ENCODE results near the gene CELF3. TPM values are rescaled to one million over a fixed set of nuclear protein-coding genes. Genes with fewer than 3 reads are reported as not detected.

The CELF3 gene
- total RNA-seq, 2 experiments from 2014 or later: not detected

DNA sequence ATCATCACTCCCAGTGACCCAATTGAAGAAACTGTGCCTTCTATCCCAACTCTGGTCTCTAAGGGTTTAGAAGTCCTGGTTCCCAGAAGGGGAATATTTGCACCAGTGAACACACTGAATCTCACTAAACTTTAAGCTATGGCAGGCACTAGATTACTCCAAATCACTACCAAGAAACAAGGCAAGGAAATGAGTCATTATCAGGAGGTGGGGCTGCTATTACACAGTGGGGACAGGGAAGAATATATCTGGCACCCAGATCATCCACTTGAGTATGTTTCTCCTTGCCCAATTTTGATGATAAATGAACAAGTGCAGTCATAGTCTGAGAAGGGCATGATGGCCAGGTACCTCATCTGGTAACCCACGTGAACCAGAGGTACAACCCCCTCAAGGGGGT lies 39.7 kb upstream of the CELF3 start:
- no peaks in the 10 kb centered on the region for H3K4me1 Mint-ChIP-seq (ENCODE audit: low read depth)
- Histone ChIP-seq H3K36me3 (ENCODE audit: insufficient read depth, low read length) (peaks cover 46% of the 10 kb centered on the region), H3K27me3 (ENCODE audit: control insufficient read depth in 1 of 2, insufficient read depth in 2 of 2, low read length in 2 of 2) (no peaks in the 10 kb centered on the region), H3K9me3 (ENCODE audit: control insufficient read depth in 1 of 2, insufficient read depth in 1 of 2, low read length in 2 of 2) (no peaks in the 10 kb centered on the region), H3K27ac (ENCODE audit: low read depth in 1 of 2, low read length in 2 of 2) (no peak overlapping the region), H3K4me3 (ENCODE audit: low read length) (no peak overlapping the region), H3K4me1 (ENCODE audit: insufficient read depth, low read length) (no peaks in the 10 kb centered on the region)
- H3K27ac Mint-ChIP-seq: no peak overlapping the region
- TF ChIP-seq CTCF (IDR thresholded peaks at IDR 0.05): no peak
- no peaks in the 10 kb centered on the region for H3K9me3 Mint-ChIP-seq
- no peak for DNase-seq
- CTCF ChIA-PET: no interaction called here
- H3K4me3 Mint-ChIP-seq: no peak overlapping the region
- POLR2A ChIA-PET: no interaction called here
- H3K36me3 Mint-ChIP-seq (ENCODE audit: low read depth): peaks cover 37% of the 10 kb centered on the region
- no peak for ATAC-seq (ENCODE audit: poor library complexity)
- H3K27me3 Mint-ChIP-seq: peaks cover 5% of the 10 kb centered on the region
- intact Hi-C loops (cut with DNase I, micrococcal nuclease): no loop called here

- CTCF ChIA-PET: no interaction called here
- Mint-ChIP-seq H3K4me3 (no peak overlapping the region), H3K27ac (no peak overlapping the region), H3K9me3 (no peaks in the 10 kb centered on the region), H3K4me1 (ENCODE audit: low read depth) (no peaks in the 10 kb centered on the region), H3K36me3 (ENCODE audit: low read depth) (no peaks in the 10 kb centered on the region), H3K27me3 (peaks cover 5% of the 10 kb centered on the region)
- TF ChIP-seq CTCF (IDR thresholded peaks at IDR 0.05): no peak
- intact Hi-C loops (cut with DNase I, micrococcal nuclease): no loop called here
- POLR2A ChIA-PET: interaction anchor here (0.6 kb wide), 1 partner anchor 324 kb away, joined by 3 read pairs; no protein-coding TSS in a partner anchor
- ATAC-seq (ENCODE audit: poor library complexity): no peak
- Histone ChIP-seq H3K36me3 (ENCODE audit: insufficient read depth, low read length) (no peaks in the 10 kb centered on the region), H3K27me3 (ENCODE audit: control insufficient read depth in 1 of 2, insufficient read depth in 2 of 2, low read length in 2 of 2) (no peaks in the 10 kb centered on the region), H3K9me3 (ENCODE audit: control insufficient read depth in 1 of 2, insufficient read depth in 1 of 2, low read length in 2 of 2) (peaks cover 10 to 15% of the 10 kb centered on the region in 2 experiments), H3K4me3 (ENCODE audit: low read length) (no peak overlapping the region), H3K27ac (ENCODE audit: low read depth in 1 of 2, low read length in 2 of 2) (no peak overlapping the region), H3K4me1 (ENCODE audit: insufficient read depth, low read length) (no peaks in the 10 kb centered on the region)
- DNase-seq: no peak
Measured at GRCh38 chr1:151741516-151741915, 24.9 kb upstream of the CELF3 start.

DNA sequence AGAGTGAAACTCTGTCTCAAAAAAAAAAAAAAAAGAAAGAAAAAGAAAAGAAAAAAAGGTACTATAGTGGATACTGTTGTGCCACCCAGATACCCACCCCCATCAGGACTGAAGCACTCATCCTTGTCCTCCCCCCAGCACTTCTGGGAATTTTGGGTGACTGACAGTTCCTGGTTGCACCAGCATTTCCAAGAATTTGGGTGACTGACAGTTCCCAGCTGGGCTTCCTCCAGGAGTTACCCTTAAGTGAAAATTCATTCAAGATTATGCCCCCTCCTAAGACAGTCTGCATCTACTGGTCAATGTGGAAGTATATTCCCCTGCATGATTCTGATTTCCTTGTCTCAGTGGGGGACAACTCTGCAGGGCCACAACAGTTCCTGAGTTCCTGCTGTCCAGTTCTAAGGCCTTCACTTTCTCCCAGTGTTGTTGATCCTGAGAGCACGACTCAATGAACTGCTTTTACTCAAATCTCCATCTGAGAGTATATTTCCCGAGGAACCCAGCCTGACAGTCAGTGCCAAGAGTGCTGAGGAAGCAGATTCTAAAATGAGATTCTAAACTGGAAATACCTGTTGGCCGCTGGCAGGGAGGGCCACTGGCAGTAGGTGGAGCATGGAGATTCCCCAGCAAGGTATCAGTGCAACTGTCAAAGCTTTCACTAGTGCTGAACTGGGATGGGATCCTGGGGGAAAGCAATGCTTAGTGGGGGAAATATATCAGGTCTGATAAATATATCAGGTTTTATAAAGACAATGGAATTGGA lies 23.2 kb upstream of the CELF3 start:
- no peaks in the 10 kb centered on the region for H3K36me3 ChIP-seq (ENCODE audit: insufficient read depth, low read length)
- no peak overlapping the region for H3K27ac Mint-ChIP-seq
- POLR2A ChIA-PET: no interaction called here
- H3K36me3 Mint-ChIP-seq (ENCODE audit: low read depth): no peaks in the 10 kb centered on the region
- no peaks in the 10 kb centered on the region for H3K27me3 ChIP-seq (ENCODE audit: control insufficient read depth in 1 of 2, insufficient read depth in 2 of 2, low read length in 2 of 2)
- DNase-seq (no peak), ATAC-seq (ENCODE audit: poor library complexity) (no peak)
- H3K4me1 ChIP-seq (ENCODE audit: insufficient read depth, low read length): no peaks in the 10 kb centered on the region
- H3K27me3 Mint-ChIP-seq: peaks cover 4% of the 10 kb centered on the region
- H3K4me3 Mint-ChIP-seq: no peak overlapping the region
- no peak overlapping the region for H3K27ac ChIP-seq (ENCODE audit: low read depth in 1 of 2, low read length in 2 of 2)
- no peaks in the 10 kb centered on the region for H3K9me3 Mint-ChIP-seq
- H3K9me3 ChIP-seq (ENCODE audit: control insufficient read depth in 1 of 2, insufficient read depth in 1 of 2, low read length in 2 of 2): peaks cover 10 to 15% of the 10 kb centered on the region in 2 experiments
- intact Hi-C loops (cut with DNase I, micrococcal nuclease): loop anchor here in 1 of 2 experiments (10.0 kb wide), 1 partner anchor 435 kb away; no protein-coding TSS in a partner anchor
- TF ChIP-seq CTCF (IDR thresholded peaks at IDR 0.05): no peak
- no peak overlapping the region for H3K4me3 ChIP-seq (ENCODE audit: low read length)
- no peaks in the 10 kb centered on the region for H3K4me1 Mint-ChIP-seq (ENCODE audit: low read depth)
- CTCF ChIA-PET: no interaction called here
